ENCODE measurements around the gene TMED4.

DNA sequence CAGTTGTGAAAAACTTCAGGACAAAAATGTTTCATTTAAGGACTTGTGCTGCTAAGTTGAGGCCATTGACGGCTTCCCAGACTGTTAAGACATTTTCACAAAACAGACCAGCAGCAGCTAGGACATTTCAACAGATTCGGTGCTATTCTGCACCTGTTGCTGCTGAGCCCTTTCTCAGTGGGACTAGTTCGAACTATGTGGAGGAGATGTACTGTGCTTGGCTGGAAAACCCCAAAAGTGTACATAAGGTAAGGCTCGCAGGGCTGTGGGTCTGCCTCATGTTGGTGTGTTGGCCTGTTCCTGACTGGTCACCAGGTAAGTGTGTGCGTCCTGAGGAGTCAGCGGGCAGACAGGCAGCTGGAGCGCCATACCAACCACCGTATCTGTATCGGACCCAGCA, 42.3 kb upstream of the TMED4 start:
- TF ChIP-seq POLR2A (IDR thresholded peaks at IDR 0.05): no peak
- TF ChIP-seq, protein P1, sequence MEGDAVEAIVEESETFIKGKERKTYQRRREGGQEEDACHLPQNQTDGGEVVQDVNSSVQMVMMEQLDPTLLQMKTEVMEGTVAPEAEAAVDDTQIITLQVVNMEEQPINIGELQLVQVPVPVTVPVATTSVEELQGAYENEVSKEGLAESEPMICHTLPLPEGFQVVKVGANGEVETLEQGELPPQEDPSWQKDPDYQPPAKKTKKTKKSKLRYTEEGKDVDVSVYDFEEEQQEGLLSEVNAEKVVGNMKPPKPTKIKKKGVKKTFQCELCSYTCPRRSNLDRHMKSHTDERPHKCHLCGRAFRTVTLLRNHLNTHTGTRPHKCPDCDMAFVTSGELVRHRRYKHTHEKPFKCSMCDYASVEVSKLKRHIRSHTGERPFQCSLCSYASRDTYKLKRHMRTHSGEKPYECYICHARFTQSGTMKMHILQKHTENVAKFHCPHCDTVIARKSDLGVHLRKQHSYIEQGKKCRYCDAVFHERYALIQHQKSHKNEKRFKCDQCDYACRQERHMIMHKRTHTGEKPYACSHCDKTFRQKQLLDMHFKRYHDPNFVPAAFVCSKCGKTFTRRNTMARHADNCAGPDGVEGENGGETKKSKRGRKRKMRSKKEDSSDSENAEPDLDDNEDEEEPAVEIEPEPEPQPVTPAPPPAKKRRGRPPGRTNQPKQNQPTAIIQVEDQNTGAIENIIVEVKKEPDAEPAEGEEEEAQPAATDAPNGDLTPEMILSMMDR (IDR thresholded peaks at IDR 0.05): no peak

Measured in heart left ventricle (tissue), 13 donors.